ENCODE measurements around the gene MYLK4. TPM values are rescaled to one million over a fixed set of nuclear protein-coding genes. Genes with fewer than 3 reads are reported as not detected.
A peak's percentile ranks its signal among the peaks of the same experiment; 100 is the strongest.

MYLK4 gene
- 0.21 and 0.23 TPM in 2 replicates for total RNA-seq

DNA sequence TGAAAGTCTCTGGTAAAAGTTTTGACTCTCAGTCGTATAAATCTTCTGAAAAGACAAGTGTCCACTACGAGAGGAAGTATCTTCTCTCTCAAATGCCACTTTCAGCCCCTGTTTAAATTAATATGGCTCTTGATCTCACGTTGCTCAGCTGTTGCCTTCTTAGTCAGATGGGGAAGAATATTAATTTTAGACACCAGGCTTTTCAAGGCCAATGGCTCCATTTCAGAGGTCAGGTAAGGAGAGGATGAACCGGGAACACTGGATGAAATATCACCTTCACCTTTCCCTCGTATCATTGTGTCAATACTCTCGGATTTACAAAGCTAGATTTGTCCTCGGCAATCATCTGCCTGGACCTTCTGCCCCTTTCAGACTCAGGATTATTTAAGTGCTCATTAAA, at the start of gene MYLK4:
MYLK4 (minus strand) TSS at position 91 of the 400 bp plus-strand sequence. CDS start 1,628 bp downstream, outside the sequence.
- intact Hi-C loops (cut with micrococcal nuclease) = loop anchor here (10.0 kb wide), 1 partner anchor 1146 kb away; the partner anchor contains the start of gene FOXC1
- no peaks in the 10 kb centered on the region for H3K36me3 Mint-ChIP-seq (ENCODE audit: low read depth)
- no peak within 1 kb of the TSS for H3K27ac Mint-ChIP-seq
- no peak for DNase-seq (ENCODE audit: low spot score)
- H3K27me3 Mint-ChIP-seq (ENCODE audit: low read depth) = peaks cover 62% of the 10 kb centered on the region
- no peak within 1 kb of the TSS for H3K4me3 Mint-ChIP-seq (ENCODE audit: low read depth)
- H3K9me3 Mint-ChIP-seq = no peaks in the 10 kb centered on the region
- peaks cover 17% of the 10 kb centered on the region for H3K4me1 Mint-ChIP-seq (ENCODE audit: low read depth)

DNA sequence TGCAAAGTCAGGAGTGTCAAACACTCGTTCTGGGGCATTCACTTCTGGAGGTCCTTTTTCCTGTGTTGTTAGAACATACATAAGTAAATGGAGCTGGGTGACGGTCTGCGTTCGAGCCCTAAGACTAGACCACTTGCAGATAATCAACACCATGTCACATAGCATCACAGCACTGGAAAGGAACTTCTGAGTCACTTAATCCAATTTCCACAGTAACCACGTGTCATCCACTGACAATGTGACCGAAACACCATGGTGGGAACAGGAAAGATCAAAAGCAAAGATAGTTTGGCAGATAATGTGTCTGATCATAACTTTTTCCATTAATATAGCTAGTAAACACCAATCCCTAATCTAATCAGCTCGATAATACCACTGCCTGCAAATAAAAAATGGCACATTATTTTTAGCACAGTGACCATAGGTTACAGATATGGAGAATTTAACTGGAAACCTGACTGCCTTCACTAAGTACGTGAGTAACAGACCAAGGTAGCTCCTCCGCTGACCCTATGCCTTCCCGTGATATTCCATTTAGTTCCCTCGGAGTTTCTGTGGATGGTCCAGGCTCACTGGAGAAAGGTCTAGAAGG, 49.3 kb upstream of the MYLK4 start:
- no peak overlapping the region for H3K4me3 Mint-ChIP-seq (ENCODE audit: low read depth)
- H3K4me1 Mint-ChIP-seq (ENCODE audit: low read depth) = peaks cover 46% of the 10 kb centered on the region

DNA sequence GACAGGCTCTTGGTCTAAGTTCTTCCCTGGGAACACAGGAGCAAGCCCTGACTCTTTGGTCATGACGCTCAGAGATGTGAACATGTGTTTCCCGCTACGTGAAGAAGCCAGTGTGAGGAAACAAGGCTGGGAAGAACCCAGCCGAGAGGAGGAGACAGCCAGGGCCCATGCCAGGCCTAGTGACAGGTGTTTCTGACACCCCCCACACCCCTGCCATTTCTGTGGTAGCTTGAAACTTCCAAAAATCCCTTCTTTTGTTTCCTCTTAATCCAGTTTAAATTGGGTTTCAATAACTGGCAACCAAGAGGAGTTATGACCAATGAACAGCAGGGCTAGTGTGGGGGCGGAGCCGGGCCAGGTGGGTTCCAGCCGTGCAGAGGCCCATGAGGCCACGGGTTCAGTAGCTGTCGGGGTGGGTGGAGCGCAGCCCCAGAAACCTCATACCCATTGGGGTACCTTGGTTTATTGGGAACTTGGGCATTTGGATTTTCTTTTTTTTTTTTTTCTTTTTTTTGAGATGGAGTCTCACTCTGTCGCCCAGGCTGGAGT, 47.9 kb upstream of the MYLK4 start:
- intact Hi-C loops (cut with micrococcal nuclease) = no loop called here
- Mint-ChIP-seq H3K4me1 (ENCODE audit: low read depth) (peaks cover 55% of the 10 kb centered on the region), H3K4me3 (ENCODE audit: low read depth) (no peak overlapping the region), H3K36me3 (ENCODE audit: low read depth) (peaks cover 3% of the 10 kb centered on the region), H3K9me3 (no peaks in the 10 kb centered on the region), H3K27ac (peak overlapping the region; percentile 40), H3K27me3 (ENCODE audit: low read depth) (no peaks in the 10 kb centered on the region)
- DNase-seq (ENCODE audit: low spot score) = no peak

More for the DNA sequence above, 49.3 kb upstream of the MYLK4 start:
- Mint-ChIP-seq H3K9me3 (no peaks in the 10 kb centered on the region), H3K36me3 (ENCODE audit: low read depth) (peaks cover 3% of the 10 kb centered on the region), H3K27me3 (ENCODE audit: low read depth) (no peaks in the 10 kb centered on the region), H3K27ac (peak overlapping the region; percentile 90)
- intact Hi-C loops (cut with micrococcal nuclease) = loop anchor here (2.0 kb wide), 1 partner anchor 19 kb away; no protein-coding TSS in a partner anchor
- no peak for DNase-seq (ENCODE audit: low spot score)

DNA sequence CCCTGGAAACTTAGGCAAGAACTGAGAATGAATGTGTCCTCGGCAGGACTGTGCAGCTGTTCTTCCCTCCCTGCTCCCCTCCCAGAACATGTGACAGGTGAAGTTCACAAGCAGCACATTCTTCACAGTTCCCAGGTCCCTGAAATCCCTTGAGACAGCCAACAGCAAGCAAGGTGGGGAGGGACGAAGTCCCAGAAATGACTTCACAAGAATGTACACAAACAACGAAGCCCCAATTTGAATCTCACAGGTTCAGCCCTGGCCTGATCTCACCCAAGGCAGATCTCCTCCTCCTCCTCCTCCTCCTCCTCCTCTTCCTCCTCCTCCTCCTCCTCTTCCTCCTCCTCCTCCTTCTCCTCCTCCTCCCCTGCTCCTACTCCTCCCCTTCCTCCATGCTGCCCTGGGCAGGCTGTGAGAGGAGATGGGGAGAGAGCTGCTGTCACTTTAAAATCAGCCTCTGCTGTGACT, 46.9 kb upstream of the MYLK4 start:
- Mint-ChIP-seq H3K4me1 (ENCODE audit: low read depth) (peaks cover 64% of the 10 kb centered on the region), H3K36me3 (ENCODE audit: low read depth) (peaks cover 3% of the 10 kb centered on the region), H3K27ac (peak overlapping the region; percentile 40), H3K4me3 (ENCODE audit: low read depth) (no peak overlapping the region), H3K27me3 (ENCODE audit: low read depth) (no peaks in the 10 kb centered on the region), H3K9me3 (no peaks in the 10 kb centered on the region)
- intact Hi-C loops (cut with micrococcal nuclease) = no loop called here
- no peak for DNase-seq (ENCODE audit: low spot score)

DNA sequence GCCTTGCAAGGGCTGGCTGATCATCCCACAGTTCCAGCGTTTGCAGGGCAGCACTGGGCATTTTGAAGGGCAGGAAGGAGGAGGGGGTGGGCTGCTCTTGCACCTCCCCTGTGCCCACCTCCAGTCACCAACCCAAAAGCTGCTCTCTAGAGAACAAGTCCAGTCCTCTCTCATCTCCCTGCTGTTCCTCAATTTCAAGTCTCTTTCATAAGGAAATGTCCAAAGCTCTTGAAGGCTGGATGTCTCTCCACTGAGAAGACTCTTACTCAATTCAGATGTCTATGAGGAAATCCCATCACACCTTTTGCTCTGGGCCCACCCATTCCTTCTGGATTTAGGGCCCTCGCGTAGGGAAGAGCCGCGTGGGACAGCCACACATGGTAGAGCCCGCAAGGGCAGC, 46.1 kb upstream of the MYLK4 start:
- DNase-seq (ENCODE audit: low spot score) = no peak
- Mint-ChIP-seq H3K27me3 (ENCODE audit: low read depth) (no peaks in the 10 kb centered on the region), H3K4me1 (ENCODE audit: low read depth) (peaks cover 70% of the 10 kb centered on the region), H3K4me3 (ENCODE audit: low read depth) (no peak overlapping the region), H3K36me3 (ENCODE audit: low read depth) (peaks cover 3% of the 10 kb centered on the region), H3K9me3 (no peaks in the 10 kb centered on the region), H3K27ac (peak overlapping the region; percentile 45)
- intact Hi-C loops (cut with micrococcal nuclease) = no loop called here

DNA sequence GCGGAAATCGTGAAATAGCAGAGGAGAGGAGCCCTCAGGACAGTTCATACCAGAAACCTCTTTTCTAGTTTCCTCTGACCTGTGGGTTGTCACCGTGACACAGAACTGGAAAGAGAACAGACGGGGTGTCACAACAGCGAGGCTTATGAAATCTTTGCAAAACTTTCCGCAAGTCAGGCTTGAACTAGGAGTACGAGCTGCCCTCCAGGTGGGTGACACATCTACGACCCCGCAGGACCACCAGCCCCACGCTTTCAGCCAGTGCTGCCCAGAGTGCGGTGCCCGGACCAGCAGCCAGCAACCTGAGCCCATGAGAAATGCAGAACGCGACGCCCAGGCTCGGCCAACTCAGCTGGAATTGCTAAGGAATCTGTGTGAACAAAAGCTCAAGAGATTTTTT, 45.2 kb upstream of the MYLK4 start:
- Mint-ChIP-seq H3K27me3 (ENCODE audit: low read depth) (no peaks in the 10 kb centered on the region), H3K4me3 (ENCODE audit: low read depth) (no peak overlapping the region), H3K9me3 (no peaks in the 10 kb centered on the region), H3K27ac (peak overlapping the region; percentile 20), H3K4me1 (ENCODE audit: low read depth) (peaks cover 74% of the 10 kb centered on the region), H3K36me3 (ENCODE audit: low read depth) (peaks cover 3% of the 10 kb centered on the region)
- no peak for DNase-seq (ENCODE audit: low spot score)
- intact Hi-C loops (cut with micrococcal nuclease) = no loop called here

DNA sequence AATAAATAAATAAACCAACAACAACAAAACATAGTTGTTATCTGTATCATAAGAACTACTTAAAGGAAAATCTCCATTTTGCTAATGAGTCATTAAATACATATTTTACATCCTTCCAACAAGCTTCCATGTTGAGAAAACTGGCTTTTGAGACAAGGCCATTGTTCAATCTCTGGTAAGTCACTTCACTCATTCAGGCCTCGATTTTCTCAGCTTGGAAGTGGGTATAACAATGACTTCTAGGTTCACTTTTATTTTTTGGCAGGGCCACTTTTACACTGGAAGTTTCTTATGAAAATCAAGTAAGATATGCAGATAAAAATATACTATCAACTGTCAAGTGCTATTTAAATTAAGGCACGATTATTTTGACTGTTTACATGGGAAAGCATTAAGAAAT, 44.4 kb upstream of the MYLK4 start:
- no peak for DNase-seq (ENCODE audit: low spot score)
- peaks cover 70% of the 10 kb centered on the region for H3K4me1 Mint-ChIP-seq (ENCODE audit: low read depth)
- H3K9me3 Mint-ChIP-seq = no peaks in the 10 kb centered on the region
- peaks cover 3% of the 10 kb centered on the region for H3K36me3 Mint-ChIP-seq (ENCODE audit: low read depth)
- no peaks in the 10 kb centered on the region for H3K27me3 Mint-ChIP-seq (ENCODE audit: low read depth)
- H3K27ac Mint-ChIP-seq = no peak overlapping the region
- H3K4me3 Mint-ChIP-seq (ENCODE audit: low read depth) = no peak overlapping the region
- intact Hi-C loops (cut with micrococcal nuclease) = no loop called here

DNA sequence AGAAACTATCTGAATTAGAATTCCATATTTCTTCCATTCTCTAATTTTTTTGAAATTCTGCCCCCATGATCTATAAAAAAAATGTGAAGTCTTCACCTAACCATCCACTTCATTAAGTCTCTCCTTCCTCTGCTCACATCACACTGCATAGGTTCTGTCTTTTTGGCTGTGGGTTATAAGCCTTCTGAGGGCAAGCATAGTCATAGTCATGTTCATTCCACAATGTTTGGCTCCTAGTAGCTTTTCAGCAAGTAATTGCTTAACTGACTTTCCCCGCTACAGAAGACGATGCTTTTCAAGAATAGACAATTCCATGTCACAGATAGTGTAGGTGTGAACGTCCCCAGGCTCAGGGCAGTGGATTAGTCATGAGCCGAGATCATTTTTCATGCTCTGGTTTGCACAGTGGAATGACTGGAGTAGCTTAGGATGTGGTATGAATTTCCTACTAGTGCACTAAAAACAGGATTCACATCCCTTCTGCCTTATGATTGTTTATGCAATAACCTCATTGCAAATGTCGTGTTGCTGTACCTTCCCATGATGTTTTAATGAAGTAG, 43.5 kb upstream of the MYLK4 start:
- intact Hi-C loops (cut with micrococcal nuclease) = loop anchor here (5.0 kb wide), 1 partner anchor 268 kb away; no protein-coding TSS in a partner anchor
- peak overlapping the region; percentile 93 for H3K27ac Mint-ChIP-seq
- DNase-seq (ENCODE audit: low spot score) = no peak
- peaks cover 61% of the 10 kb centered on the region for H3K4me1 Mint-ChIP-seq (ENCODE audit: low read depth)
- H3K36me3 Mint-ChIP-seq (ENCODE audit: low read depth) = peaks cover 3% of the 10 kb centered on the region
- no peak overlapping the region for H3K4me3 Mint-ChIP-seq (ENCODE audit: low read depth)
- no peaks in the 10 kb centered on the region for H3K9me3 Mint-ChIP-seq
- H3K27me3 Mint-ChIP-seq (ENCODE audit: low read depth) = no peaks in the 10 kb centered on the region

DNA sequence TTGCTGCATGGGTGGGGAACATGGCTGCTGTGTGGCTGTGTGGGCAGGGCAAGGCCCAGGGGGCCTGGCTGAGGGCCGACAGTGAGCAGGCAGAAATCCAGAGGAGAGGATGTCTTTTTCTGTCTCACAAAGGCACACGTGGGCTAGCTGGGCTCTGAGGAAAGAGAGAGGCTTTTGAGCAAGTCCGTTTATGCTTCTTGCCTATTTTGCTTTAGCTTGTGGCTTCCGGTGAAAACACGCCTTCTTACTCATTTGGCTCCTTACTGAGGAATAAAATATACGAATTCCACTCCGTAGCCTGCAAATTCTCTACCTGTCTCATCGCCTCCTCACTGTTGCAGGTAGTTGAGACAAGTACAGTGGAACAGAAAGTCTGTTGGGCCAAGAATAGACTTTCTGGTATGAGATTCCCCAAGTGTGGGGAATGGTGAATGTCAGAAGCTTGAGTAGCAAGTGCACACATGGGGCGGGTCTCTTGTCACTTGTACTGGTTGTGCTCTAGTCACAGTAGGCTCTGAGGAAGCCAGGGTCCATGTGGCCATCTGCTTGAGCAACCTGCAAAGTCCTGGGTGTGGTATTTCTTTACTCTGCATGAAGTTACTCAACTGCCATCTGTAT, 42.9 kb upstream of the MYLK4 start:
- intact Hi-C loops (cut with micrococcal nuclease) = loop anchor here (5.0 kb wide), 1 partner anchor 269 kb away; no protein-coding TSS in a partner anchor
- H3K27ac Mint-ChIP-seq = peak overlapping the region; percentile 93
- peaks cover 3% of the 10 kb centered on the region for H3K36me3 Mint-ChIP-seq (ENCODE audit: low read depth)
- H3K4me3 Mint-ChIP-seq (ENCODE audit: low read depth) = peak overlapping the region; percentile 11
- H3K27me3 Mint-ChIP-seq (ENCODE audit: low read depth) = no peaks in the 10 kb centered on the region
- peak; percentile 29 for DNase-seq (ENCODE audit: low spot score)
- peaks cover 59% of the 10 kb centered on the region for H3K4me1 Mint-ChIP-seq (ENCODE audit: low read depth)
- no peaks in the 10 kb centered on the region for H3K9me3 Mint-ChIP-seq

DNA sequence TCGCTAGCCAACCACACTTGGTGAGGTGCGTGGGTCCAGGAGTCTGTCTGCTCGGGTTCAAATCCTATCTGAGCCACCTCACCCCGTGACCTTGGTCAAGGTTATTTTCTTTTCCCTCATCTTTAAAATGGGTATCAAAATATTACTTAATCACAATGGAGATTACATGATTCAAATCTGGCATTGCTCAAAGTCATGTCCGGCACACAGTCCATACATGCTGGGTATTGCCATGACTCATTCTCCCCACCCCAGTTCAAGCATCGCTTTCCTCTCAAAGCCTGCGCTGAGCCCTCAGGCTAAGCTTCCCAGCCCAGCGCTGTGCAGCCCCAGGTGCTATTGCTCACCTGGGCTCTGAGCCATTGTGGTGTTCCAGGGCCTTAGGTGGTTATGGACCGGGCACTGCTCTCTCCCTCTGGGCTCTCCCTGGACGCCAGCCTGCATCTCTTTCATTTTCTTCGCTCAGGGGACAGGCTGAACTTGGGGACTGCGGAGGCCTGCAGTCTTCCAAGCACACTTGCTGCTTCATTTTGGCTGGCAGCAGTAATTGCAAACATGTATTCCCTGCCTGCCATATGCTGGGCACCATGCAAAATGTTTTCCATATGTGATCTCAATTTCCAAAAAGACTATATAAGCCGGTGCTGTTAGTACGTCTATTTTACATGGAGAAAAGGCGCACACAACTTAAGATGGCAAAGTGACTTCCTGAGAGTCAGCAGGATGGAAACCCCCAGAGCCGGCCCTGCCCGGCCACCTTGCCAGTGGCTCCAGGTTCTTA, 41.8 kb upstream of the MYLK4 start:
- no peaks in the 10 kb centered on the region for H3K9me3 Mint-ChIP-seq
- peak overlapping the region; percentile 93 for H3K27ac Mint-ChIP-seq
- no peak for DNase-seq (ENCODE audit: low spot score)
- H3K4me1 Mint-ChIP-seq (ENCODE audit: low read depth) = peaks cover 53% of the 10 kb centered on the region
- intact Hi-C loops (cut with micrococcal nuclease) = loop anchor here (5.0 kb wide), 1 partner anchor 270 kb away; no protein-coding TSS in a partner anchor
- H3K27me3 Mint-ChIP-seq (ENCODE audit: low read depth) = no peaks in the 10 kb centered on the region
- H3K36me3 Mint-ChIP-seq (ENCODE audit: low read depth) = peaks cover 9% of the 10 kb centered on the region
- H3K4me3 Mint-ChIP-seq (ENCODE audit: low read depth) = no peak overlapping the region

DNA sequence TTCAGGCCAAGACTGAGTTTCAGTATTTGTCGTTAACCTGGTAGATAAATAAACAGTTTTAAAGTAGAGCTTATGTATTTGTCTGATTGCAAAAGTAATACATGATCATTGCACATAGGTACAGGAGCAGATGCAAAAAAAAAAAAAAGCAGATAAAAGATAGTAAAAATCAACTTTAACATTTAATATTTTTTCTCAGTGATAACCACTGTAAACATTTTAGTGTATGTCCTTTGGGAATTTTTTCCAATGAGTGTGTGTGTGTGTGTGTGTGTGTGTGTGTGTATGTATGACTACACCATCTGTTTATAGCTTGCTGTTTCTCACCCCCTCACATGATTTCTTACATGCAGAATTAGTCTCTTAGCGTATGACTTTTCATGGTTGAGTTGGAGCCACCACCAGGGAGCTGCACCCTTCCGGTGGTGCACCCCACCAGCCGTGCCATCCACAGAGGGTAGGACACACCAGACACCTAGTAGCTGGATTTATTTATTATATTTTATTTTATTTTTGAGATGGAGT, 40.8 kb upstream of the MYLK4 start:
- Mint-ChIP-seq H3K27ac (peak overlapping the region; percentile 87), H3K4me1 (ENCODE audit: low read depth) (peaks cover 44% of the 10 kb centered on the region), H3K4me3 (ENCODE audit: low read depth) (peak overlapping the region; percentile 41), H3K36me3 (ENCODE audit: low read depth) (peaks cover 14% of the 10 kb centered on the region), H3K27me3 (ENCODE audit: low read depth) (no peaks in the 10 kb centered on the region), H3K9me3 (no peaks in the 10 kb centered on the region)
- intact Hi-C loops (cut with micrococcal nuclease) = loop anchor here (1.0 to 5.0 kb wide), 6 partner anchors 50 to 271 kb away; partner anchors contain the start of genes SERPINB1 and SERPINB9
- no peak for DNase-seq (ENCODE audit: low spot score)
